GM21360 (cell line): Measurements from ENCODE around the gene LTO1.

Experiments used
- ATAC-seq: cut with Tn5 transposase; IDR thresholded peaks from one replicate; pipeline ENCODE4 v1.9.1; 2021; ENCODE audit warnings: mild to moderate bottlenecking, moderate library complexity; ENCODE audit not compliant: unreplicated experiment

Gene LTO1

GRCh38 chr11:69658626-69659450 lies 16.3 kb downstream of the LTO1 start:
- no peak for ATAC-seq

- ATAC-seq, result no peak
These were observed 17.1 kb downstream of the LTO1 start for GRCh38 chr11:69657911-69658625.

DNA sequence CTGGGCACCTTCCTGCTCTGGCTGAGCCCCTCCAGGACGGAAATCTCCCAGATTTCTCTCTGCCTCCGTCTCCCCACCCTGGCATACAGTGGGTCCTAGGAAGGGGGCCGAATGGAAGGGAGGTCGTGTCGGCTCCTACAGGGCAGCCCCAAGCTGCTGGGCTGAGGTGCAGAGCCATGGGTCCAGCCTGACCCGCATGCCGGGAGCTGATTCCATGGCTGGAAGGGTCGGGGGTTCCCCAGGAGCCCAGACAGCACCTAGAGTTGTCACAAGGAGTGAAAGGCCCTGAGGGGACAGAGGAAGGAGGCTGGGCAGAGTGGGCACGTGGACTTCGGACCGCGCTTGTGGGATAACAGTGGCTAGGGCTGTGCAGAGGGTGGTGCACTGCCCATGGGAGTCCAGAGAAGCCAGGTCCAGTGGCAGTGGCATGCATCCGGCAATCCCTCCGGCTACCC lies 17.7 kb downstream of the LTO1 start:
- ATAC-seq, result no peak

- no peak for ATAC-seq
These were observed 18.4 kb downstream of the LTO1 start for GRCh38 chr11:69656536-69657455.

GRCh38 chr11:69655479-69656428 lies 19.4 kb downstream of the LTO1 start:
- ATAC-seq, result no peak

- ATAC-seq, result no peak
These were observed 20.3 kb downstream of the LTO1 start for GRCh38 chr11:69654660-69655478.

DNA sequence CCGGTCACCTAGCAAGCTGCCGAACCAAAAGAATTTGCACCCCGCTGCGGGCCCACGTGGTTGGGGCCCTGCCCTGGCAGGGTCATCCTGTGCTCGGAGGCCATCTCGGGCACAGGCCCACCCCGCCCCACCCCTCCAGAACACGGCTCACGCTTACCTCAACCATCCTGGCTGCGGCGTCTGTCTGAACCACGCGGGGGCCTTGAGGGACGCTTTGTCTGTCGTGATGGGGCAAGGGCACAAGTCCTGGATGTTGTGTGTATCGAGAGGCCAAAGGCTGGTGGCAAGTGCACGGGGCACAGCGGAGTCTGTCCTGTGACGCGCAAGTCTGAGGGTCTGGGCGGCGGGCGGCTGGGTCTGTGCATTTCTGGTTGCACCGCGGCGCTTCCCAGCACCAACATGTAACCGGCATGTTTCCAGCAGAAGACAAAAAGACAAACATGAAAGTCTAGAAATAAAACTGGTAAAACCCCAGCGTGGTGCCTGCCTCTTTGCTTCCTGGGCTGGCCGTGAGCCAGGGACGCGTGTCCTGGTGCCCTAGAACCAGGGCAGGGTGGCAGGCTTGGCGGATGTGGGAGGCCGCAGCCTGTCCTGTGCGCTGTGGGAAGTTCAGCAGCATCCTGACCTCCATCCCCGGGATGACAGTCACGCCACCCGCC lies 21.0 kb downstream of the LTO1 start:
- no peak for ATAC-seq

DNA sequence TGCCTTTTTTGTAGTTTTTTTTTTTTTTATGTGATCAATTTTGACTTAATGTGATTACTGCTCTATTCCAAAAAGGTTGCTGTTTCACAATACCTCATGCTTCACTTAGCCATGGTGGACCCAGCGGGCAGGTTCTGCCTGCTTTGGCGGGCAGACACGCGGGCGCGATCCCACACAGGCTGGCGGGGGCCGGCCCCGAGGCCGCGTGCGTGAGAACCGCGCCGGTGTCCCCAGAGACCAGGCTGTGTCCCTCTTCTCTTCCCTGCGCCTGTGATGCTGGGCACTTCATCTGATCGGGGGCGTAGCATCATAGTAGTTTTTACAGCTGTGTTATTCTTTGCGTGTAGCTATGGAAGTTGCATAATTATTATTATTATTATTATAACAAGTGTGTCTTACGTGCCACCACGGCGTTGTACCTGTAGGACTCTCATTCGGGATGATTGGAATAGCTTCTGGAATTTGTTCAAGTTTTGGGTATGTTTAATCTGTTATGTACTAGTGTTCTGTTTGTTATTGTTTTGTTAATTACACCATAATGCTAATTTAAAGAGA lies 21.7 kb downstream of the LTO1 start:
- no peak for ATAC-seq

- no peak for ATAC-seq
These were observed 22.2 kb downstream of the LTO1 start for GRCh38 chr11:69652999-69653398.

DNA sequence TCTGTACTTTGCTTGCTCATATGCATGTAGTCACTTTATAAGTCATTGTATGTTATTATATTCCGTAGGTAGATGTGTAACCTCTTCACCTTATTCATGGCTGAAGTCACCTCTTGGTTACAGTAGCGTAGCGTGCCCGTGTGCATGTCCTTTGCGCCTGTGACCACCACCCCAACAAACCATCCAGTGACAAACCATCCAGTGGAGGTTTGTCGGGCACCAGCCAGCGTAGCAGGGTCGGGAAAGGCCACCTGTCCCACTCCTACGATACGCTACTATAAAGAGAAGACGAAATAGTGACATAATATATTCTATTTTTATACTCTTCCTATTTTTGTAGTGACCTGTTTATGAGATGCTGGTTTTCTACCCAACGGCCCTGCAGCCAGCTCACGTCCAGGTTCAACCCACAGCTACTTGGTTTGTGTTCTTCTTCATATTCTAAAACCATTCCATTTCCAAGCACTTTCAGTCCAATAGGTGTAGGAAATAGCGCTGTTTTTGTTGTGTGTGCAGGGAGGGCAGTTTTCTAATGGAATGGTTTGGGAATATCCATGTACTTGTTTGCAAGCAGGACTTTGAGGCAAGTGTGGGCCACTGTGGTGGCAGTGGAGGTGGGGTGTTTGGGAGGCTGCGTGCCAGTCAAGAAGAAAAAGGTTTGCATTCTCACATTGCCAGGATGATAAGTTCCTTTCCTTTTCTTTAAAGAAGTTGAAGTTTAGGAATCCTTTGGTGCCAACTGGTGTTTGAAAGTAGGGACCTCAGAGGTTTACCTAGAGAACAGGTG lies 23.1 kb downstream of the LTO1 start:
- no peak for ATAC-seq

DNA sequence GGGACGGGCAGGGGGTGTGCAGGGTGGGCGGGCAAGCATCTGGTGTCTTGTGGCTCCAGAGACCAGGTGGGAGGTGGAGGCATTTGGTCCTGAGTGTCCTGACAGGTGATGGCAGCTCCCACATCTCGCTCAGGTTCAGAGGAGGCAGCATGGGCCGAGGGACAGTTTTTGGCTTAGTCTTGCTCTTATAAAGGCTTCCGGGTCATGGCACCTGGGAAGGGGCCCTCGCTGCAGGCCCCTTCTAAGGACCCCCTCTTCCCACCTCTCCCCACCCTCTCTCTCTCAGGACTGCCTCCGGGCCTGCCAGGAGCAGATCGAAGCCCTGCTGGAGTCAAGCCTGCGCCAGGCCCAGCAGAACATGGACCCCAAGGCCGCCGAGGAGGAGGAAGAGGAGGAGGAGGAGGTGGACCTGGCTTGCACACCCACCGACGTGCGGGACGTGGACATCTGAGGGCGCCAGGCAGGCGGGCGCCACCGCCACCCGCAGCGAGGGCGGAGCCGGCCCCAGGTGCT lies 24.3 kb downstream of the LTO1 start:
- no peak for ATAC-seq

- no peak for ATAC-seq
These were observed 24.9 kb downstream of the LTO1 start for GRCh38 chr11:69650081-69650831.

DNA sequence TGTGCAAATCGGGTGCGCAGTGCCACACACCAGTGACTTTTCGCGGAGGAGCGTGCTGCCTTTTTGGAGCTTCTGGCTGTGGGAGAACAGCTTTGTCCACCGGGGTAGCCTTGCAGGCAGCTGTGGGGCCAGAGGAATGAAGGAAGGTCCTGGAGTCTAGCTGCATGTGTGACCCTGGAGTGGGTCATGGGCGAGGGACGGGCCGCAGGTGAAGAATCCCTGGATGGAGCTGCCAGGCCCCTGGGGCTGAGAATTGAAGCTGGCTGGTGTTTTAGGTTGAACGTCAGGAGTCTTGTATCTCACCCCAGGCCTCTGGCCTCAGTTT lies 25.6 kb downstream of the LTO1 start:
- no peak for ATAC-seq

- ATAC-seq, result no peak
These were observed 26.2 kb downstream of the LTO1 start for GRCh38 chr11:69648679-69649575.

- no peak for ATAC-seq
These were observed 27.2 kb downstream of the LTO1 start for GRCh38 chr11:69647761-69648497.
